IPS-20b (cell line): ENCODE data around the gene PROP1.
"Not testable (repeated sequence)": the region's sequence is repeated elsewhere in the genome, so short reads cannot be mapped to it uniquely, and the experiment has no call there.

Experiments
- H3K27ac ChIP-seq: one replicate; pipeline ENCODE4 v1.5.1; 2013; ENCODE audit warnings: low read length
- H3K27me3 ChIP-seq: 2 replicates; pipeline ENCODE4 v1.6.1; 2013; ENCODE audit warnings: mild to moderate bottlenecking, low read length, inconsistent platforms; ENCODE audit not compliant: insufficient read depth
- H3K36me3 ChIP-seq: 2 replicates; pipeline ENCODE4 v1.6.1; 2013; ENCODE audit warnings: low read depth, mild to moderate bottlenecking, inconsistent platforms, low read length, moderate library complexity; ENCODE audit not compliant: insufficient read depth
- H3K4me1 ChIP-seq: 2 replicates; pipeline ENCODE4 v1.6.1; 2013; ENCODE audit warnings: mild to moderate bottlenecking, control low read depth, inconsistent platforms, low read length, moderate library complexity; ENCODE audit not compliant: insufficient read depth
- H3K4me3 ChIP-seq: 2 replicates; pipeline ENCODE4 v1.5.1; 2013; ENCODE audit warnings: mild to moderate bottlenecking, low read length, inconsistent platforms
- H3K9ac ChIP-seq: 2 replicates; pipeline ENCODE4 v1.6.1; 2013; ENCODE audit warnings: low read depth, mild to moderate bottlenecking, inconsistent platforms, low read length, moderate library complexity
- H3K9me3 ChIP-seq: 2 replicates; pipeline ENCODE4 v1.6.1; 2013; ENCODE audit warnings: mild to moderate bottlenecking, low read depth, low read length, inconsistent platforms; ENCODE audit not compliant: insufficient read depth

Gene PROP1

DNA sequence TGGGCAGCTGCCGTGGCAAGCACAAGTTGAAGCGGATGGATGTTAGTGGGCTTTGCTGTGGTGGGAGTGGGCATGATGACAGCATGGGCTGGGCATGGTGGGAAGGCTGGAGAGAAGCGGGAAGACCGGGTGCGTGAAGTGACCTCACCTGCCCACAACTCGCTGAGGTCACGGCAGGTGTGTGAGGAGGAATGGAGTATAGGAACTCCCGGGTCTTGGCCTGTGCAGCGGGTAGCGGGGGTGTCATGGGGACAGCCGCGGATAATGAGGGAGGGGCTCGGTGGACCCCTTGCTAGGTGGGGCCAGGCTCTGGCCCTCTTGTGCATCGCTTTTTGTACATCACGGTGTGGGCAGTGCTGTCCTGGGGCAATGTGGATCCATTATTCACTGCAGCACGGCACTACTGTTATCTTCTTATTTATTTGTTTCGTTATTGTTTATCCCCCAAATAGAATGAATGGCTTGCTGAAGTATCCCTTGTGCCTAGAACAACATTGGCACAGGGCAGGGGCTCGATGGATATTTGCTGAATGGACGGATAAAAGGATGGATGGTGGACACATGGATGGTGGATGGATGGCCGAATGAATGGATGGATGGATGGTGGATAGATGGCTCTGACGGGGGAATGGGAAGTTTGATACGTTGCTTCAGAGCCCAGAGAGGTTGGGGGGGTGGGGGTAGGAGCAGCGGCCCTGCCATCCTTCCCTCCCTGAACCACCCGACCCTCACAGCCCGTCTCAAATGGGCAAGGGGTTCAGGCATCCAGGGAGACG, 14.6 kb downstream of the PROP1 start:
- Histone ChIP-seq H3K9ac (no peak overlapping the region), H3K36me3 (no peaks in the 10 kb centered on the region), H3K9me3 (no peaks in the 10 kb centered on the region), H3K4me1 (no peaks in the 10 kb centered on the region), H3K27ac (no peak overlapping the region), H3K27me3 (peaks cover 42% of the 10 kb centered on the region; the same call in 1 of the 2 replicates), H3K4me3 (no peak overlapping the region)

DNA sequence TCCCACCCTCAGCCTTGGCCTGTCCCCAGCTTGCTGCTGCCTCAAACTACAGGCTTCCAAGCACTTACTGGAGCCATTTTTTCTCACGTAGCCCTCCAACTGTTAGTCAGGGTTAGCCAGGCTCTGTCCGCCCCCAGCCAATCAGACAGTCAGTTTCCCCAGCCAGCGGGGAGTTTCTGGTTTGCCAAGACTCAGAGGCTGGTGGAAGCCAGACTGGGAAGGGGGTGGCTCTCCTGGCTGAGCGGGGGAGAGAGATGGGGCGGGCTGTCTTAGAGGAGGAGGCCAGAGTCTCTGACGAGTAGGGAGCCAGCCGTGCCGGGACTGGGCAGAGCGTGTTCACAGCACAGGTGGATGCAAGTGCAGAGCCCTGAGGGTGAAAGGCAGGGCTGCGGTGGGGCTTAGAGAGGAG, 15.3 kb downstream of the PROP1 start:
- Histone ChIP-seq H3K9me3 (no peaks in the 10 kb centered on the region), H3K4me3 (no peak overlapping the region), H3K9ac (no peak overlapping the region), H3K27ac (no peak overlapping the region), H3K27me3 (peaks cover 35% of the 10 kb centered on the region; the same call in 1 of the 2 replicates), H3K4me1 (no peaks in the 10 kb centered on the region), H3K36me3 (no peaks in the 10 kb centered on the region)

DNA sequence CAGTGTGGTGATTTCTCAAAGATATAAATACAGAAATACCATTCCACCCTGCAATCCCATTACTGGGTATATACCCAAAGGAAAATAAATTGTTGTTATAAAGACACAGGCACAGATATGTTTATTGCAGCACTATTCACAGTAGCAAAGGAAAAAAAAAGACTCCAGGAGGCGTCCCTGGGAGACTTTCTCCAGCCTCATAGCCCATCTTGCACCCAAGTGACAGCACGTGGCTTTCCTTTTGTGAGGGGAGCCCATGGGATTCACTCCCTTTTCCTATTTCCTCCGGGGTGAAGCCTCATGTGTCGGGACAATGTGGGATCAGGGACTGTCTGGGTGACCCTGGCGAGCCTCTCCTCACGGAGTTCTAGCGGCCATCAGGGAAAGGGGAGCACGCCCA, 18.4 kb downstream of the PROP1 start:
- not testable (repeated sequence) for H3K36me3 ChIP-seq, H3K4me1 ChIP-seq, H3K9me3 ChIP-seq, H3K4me3 ChIP-seq, H3K27me3 ChIP-seq, H3K27ac ChIP-seq, H3K9ac ChIP-seq

DNA sequence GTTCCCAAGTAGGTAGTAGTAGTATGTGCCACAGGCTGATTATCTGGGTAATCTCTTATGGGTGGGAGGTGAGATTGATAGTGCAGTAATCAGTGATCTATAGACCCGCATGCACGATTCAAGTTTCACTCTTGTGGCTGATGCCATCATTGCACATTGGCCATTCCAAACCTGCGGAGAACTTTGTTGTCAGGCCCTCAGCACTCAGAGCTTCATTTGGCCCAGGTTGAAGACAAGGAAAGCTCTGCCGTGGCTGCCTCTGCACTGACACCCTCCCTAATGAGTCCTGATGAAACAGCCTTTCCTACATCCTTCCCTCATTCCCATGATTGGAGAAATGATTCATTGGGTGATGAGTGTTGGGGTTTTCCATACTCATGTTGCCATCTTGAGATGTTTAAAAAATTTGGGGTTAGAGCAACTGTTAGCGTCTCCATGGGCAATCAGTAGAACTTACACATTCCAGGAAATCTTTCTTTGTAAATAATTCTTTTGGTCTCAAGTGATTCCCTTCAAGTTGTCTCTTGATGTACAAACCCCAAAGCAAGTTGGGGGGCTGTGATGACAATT, 22.9 kb downstream of the PROP1 start:
- Histone ChIP-seq H3K27ac (no peak overlapping the region), H3K4me1 (no peaks in the 10 kb centered on the region), H3K9ac (no peak overlapping the region), H3K4me3 (no peak overlapping the region), H3K9me3 (peaks cover 17% of the 10 kb centered on the region; the same call in 1 of the 2 replicates), H3K27me3 (no peaks in the 10 kb centered on the region), H3K36me3 (no peaks in the 10 kb centered on the region)

DNA sequence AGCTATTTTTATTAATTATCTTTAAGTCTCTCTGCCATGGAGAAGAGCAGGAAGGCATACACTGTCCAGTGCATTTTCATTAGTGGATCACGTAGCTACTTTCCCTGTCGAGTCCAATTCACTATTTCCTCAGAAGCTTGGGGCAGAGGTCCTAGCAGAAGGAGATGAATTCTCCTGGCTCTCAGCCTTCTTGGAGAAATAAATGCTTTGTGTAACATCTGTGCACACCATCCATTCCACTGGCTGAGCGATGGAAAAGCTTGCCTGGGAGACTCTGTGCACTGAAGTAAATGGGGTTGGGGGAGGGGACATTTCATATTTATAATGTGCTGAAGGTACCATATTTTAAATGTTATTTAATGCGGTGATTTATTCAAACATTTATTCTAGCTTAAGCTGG, 23.4 kb downstream of the PROP1 start:
- Histone ChIP-seq H3K4me1 (no peaks in the 10 kb centered on the region), H3K9ac (no peak overlapping the region), H3K27ac (no peak overlapping the region), H3K9me3 (peaks cover 17% of the 10 kb centered on the region; the same call in 1 of the 2 replicates), H3K27me3 (no peaks in the 10 kb centered on the region), H3K4me3 (no peak overlapping the region), H3K36me3 (no peaks in the 10 kb centered on the region)

DNA sequence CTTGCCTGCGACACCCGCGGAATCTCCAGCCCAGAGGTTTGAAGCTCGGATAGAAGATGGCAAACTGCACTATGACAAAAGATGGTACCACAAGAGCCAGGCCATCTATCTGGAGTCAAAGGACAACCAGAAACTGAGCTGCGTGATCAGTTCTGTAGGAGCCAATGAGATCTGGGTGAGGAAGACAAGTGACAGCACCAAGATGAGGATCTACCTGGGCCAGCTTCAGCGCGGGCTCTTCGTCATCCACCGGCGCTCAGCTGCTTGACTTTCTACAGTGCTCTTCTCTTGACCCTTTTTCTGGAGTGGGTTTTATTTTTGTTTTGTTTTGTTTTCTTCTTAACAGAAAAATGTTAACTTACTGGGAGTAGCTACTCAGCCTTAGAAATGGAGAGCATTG, 24.0 kb downstream of the PROP1 start:
- H3K36me3 ChIP-seq, H3K4me3 ChIP-seq, H3K27me3 ChIP-seq, H3K9ac ChIP-seq, H3K4me1 ChIP-seq, H3K27ac ChIP-seq: not testable (repeated sequence)
- peaks cover 17% of the 10 kb centered on the region; the same call in 1 of the 2 replicates for H3K9me3 ChIP-seq

DNA sequence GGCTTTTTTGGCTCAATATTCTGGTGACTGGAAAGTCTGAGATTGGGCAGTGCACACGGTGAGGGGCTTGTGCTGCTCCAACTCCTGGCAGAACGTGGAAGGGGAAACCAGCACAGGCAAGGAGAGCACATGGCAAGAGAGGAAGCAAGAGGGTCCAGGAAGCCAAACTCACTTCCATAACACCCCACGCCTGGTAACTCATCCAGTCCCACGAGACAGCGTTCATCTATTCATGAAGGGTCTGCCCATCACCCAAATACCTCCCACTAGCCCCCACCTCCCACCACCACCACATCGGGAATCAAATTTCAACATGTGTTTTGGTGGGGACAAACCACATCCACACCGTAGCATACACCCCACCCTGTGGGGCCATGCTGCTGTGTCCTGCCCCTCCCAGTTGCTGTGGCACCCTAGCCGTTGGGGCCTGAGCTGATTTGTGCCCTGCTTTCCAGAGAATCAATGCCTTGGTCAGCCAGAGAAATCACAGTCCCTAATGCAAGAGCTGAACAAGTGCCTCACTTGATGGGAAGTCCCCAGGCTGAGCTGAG, 27.3 kb downstream of the PROP1 start:
- peaks cover 17% of the 10 kb centered on the region; the same call in 1 of the 2 replicates for H3K9me3 ChIP-seq
- no peak overlapping the region for H3K9ac ChIP-seq
- H3K27me3 ChIP-seq, result no peaks in the 10 kb centered on the region
- no peak overlapping the region for H3K4me3 ChIP-seq
- H3K36me3 ChIP-seq, result no peaks in the 10 kb centered on the region; the same call in 1 of the 2 replicates
- no peaks in the 10 kb centered on the region for H3K4me1 ChIP-seq
- no peak overlapping the region for H3K27ac ChIP-seq

DNA sequence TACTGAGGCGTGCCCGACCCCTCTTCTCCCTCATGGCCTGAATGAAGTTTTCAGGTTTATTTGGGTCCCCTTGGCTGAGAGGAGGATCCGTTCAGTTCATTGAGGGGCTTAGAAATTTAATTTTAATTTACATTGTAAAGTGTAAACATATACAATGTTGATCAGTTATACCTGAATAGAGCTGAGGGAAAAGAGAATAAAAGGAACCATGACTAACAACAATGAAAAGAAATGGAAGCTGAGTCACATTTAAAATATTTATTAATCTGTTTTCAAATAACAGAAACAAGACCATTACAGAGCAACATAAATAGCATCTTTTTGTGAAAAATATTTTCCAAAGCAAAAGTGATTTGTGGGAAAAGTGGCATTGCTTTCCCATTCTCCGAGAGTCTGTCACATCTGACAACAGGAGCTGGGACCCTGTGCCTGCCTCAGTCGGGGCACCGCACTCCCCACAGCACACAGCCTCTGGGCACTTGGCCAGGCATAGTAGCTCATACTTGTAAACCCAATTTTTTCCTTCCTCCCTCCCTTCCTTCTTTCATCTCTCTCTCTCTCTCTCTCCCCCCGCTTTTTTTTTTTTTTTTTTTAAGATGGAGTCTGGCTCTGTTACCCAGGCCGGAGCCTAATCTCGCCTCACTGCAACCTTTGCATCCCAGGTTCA, 28.7 kb downstream of the PROP1 start:
- Histone ChIP-seq H3K9me3 (peaks cover 15% of the 10 kb centered on the region; the same call in 1 of the 2 replicates), H3K4me1 (no peaks in the 10 kb centered on the region), H3K27me3 (no peaks in the 10 kb centered on the region), H3K4me3 (no peak overlapping the region), H3K36me3 (no peaks in the 10 kb centered on the region; the same call in 1 of the 2 replicates), H3K27ac (no peak overlapping the region), H3K9ac (no peak overlapping the region)

DNA sequence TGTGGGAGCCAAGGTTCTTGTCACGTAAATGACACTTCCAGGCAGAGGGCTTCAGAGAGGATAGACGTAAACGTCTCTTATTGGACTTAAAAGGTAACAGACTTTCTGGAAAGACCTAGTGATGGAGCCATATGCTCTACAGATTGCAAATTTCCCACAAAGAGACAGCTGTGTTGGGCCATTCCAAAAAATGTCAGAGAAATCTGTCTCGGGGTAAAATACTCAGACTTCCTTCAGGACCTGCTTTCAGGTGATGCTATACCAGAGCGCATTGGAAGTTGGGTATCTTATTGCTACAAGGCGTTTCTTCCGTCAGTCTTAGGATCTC, 29.2 kb downstream of the PROP1 start:
- H3K9me3 ChIP-seq, result peaks cover 15% of the 10 kb centered on the region; the same call in 1 of the 2 replicates
- no peaks in the 10 kb centered on the region; the same call in 1 of the 2 replicates for H3K36me3 ChIP-seq

DNA sequence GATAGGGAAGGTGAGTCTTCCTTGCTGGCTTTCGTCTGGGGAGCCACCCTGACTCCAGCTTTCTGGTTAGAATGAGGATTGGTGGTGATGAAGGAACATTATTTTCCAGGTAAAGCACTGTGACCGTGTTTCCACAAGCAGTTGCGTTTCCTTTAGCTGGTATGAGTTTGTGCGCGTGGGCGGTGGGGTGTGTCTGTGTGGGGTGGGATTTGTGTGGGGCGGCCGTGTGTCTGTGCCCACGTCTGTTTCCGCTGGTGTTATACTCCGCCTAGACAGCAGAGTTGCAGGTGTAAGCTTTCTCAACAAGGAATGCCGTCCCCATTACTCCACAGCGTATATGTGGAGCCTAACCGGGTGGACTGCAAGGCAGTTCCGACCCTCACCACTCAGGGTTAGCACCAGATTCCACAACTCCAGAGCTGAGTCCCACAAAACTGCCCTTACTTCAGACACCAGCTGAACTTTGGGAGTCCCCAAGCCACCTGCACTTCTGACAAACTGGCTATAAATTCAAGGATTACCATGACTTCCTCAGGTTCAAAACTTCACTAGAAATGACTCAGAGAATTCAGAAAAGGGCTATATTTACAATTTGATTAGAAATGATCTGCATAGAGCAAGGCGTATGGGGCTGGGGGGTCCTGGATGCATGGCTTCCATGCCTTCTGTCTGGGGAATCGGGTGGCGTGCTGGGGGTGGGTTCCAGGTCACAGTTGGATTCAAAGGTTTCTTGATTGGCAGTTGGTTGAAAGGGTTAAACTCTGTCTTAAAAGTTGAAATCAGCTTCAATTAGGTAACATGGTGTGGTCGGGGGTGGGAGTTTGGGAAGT, 29.8 kb downstream of the PROP1 start:
- no peak overlapping the region for H3K4me3 ChIP-seq
- peaks cover 15% of the 10 kb centered on the region; the same call in 1 of the 2 replicates for H3K9me3 ChIP-seq
- no peaks in the 10 kb centered on the region; the same call in 1 of the 2 replicates for H3K36me3 ChIP-seq
- H3K27me3 ChIP-seq, result no peaks in the 10 kb centered on the region
- no peak overlapping the region for H3K9ac ChIP-seq
- no peak overlapping the region for H3K27ac ChIP-seq
- no peaks in the 10 kb centered on the region for H3K4me1 ChIP-seq

More for the DNA sequence above, 29.2 kb downstream of the PROP1 start:
- no peaks in the 10 kb centered on the region for H3K4me1 ChIP-seq
- no peaks in the 10 kb centered on the region for H3K27me3 ChIP-seq
- no peak overlapping the region for H3K4me3 ChIP-seq
- H3K27ac ChIP-seq, result no peak overlapping the region
- no peak overlapping the region for H3K9ac ChIP-seq

DNA sequence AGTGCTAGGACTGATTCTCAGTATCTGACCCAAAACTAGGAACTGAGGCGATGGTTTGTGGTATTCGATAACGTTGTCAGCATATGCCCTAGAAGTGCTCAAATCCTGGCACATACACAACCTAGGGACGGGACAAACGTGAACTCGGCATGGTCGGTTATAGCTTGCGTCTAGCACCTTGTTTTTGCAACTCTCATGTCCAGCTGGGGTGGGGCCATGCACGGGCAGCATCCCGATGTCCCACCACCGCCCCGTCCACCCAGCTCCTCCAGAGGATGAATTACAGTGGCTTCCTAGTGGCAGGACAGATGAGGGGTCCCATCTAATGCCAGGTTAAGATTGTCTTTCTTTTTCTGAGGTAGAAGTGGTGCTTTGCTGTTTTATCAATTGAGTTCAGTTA, 31.6 kb downstream of the PROP1 start:
- Histone ChIP-seq H3K27ac (no peak overlapping the region), H3K9me3 (peaks cover 6% of the 10 kb centered on the region; the same call in 1 of the 2 replicates), H3K4me1 (no peaks in the 10 kb centered on the region; the same call in 1 of the 2 replicates), H3K27me3 (no peaks in the 10 kb centered on the region), H3K4me3 (no peak overlapping the region), H3K9ac (no peak overlapping the region), H3K36me3 (no peaks in the 10 kb centered on the region; the same call in 1 of the 2 replicates)
